DOHH2 (cell line): ENCODE data around the gene RNF32.

ENCODE experiments used
- EZH2phosphoT487 ChIP-seq: fragments of 200-600 bp; sonication (generic); IDR thresholded peaks from 2 replicates; pipeline ENCODE4 v1.6.1; 2017; ENCODE audit warnings: borderline replicate concordance, mild to moderate bottlenecking, antibody characterized with exemption, low read length, moderate library complexity, mixed read lengths
- TF ChIP-seq, protein P1 (sequence below): fragments of 200-600 bp; sonication (generic); IDR thresholded peaks from one replicate; pipeline ENCODE4 v1.5.1; 2014; ENCODE audit warnings: antibody characterized with exemption, mild to moderate bottlenecking, low read depth, low read length; ENCODE audit not compliant: poor library complexity, severe bottlenecking

- TF ChIP-seq EZH2phosphoT487, result no peak
- TF ChIP-seq, protein P1, sequence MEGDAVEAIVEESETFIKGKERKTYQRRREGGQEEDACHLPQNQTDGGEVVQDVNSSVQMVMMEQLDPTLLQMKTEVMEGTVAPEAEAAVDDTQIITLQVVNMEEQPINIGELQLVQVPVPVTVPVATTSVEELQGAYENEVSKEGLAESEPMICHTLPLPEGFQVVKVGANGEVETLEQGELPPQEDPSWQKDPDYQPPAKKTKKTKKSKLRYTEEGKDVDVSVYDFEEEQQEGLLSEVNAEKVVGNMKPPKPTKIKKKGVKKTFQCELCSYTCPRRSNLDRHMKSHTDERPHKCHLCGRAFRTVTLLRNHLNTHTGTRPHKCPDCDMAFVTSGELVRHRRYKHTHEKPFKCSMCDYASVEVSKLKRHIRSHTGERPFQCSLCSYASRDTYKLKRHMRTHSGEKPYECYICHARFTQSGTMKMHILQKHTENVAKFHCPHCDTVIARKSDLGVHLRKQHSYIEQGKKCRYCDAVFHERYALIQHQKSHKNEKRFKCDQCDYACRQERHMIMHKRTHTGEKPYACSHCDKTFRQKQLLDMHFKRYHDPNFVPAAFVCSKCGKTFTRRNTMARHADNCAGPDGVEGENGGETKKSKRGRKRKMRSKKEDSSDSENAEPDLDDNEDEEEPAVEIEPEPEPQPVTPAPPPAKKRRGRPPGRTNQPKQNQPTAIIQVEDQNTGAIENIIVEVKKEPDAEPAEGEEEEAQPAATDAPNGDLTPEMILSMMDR, result no peak
Measured at GRCh38 chr7:156640949-156641485, 443 bp downstream of the RNF32 start.
